NCI-H2227 treated with DMSO at 0.1 percent for 48 hours (cell line): ENCODE results near the gene CTDSPL.

ENCODE experiments used
- DNase-seq: peaks from one replicate; lab custom pipeline; 2025; lab: John Stamatoyannopoulos, UW

CTDSPL gene

GRCh38 chr3:38002940-38003339 is 141.3 kb downstream of the CTDSPL start:
- DNase-seq, result no peak

- no peak for DNase-seq
Measured at GRCh38 chr3:38003371-38003816, 141.7 kb downstream of the CTDSPL start.

DNA sequence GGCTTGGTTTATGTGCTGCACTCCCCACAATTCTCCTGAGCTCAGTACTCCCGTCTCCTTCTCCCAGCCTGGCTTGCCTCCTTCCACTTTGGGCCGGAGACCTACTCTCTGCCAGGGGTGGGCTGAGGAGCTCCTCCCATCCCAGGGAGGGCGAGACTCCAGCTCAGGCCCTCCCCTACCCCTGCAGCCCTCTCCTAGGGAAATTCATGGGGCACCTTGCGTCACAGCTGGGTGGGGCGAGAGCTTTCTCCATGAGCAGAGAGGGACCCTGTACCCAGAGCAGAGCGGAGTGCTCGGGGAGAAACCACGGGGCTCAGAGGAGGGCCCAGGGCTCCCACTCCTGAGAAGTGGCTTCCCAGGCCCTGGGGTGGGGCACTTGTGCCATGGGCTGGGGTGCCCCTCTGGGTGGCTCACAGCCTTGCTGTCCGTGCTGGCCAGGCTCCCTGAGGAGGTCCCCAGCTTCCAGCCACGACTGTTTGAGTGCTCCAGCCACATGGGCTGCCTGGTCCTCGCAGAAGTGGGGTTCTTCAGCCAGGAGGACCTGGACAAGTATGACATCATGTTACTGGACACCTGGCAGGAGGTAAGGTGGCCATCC is 142.2 kb downstream of the CTDSPL start:
- DNase-seq, result no peak

DNA sequence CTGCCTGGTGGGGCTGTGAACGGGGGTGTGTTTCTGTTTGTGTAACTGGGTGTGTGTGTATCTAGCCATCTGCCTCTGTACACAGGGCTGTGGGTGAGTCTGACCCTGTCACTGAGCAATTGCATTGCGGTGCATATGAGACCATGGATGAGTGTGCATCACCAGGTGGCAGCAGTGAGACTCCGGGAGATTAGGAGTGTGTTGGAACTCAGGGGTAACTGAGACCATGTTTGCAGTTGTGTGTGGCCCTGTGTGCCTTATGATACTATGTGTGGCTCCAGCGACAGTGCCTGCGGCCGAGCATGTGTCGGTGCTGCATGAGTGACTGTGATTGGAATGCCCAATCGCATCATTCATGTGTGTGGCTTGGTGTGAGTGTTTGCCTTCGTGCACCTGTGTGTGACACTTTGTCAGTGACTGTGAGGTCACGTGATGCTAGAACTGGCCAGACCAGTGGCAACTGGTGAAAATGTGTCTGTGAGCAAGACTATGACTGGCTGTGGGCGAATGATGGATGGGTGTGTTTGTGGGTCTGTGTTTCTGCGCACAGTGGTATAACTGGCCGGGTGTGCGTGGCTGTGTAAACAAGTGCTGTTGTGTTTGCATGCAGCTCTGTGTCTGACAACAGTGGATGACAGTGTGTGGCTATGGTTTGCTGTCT is 142.9 kb downstream of the CTDSPL start:
- peak; percentile 1 for DNase-seq

GRCh38 chr3:38005076-38006020 is 143.7 kb downstream of the CTDSPL start:
- DNase-seq, result no peak

DNA sequence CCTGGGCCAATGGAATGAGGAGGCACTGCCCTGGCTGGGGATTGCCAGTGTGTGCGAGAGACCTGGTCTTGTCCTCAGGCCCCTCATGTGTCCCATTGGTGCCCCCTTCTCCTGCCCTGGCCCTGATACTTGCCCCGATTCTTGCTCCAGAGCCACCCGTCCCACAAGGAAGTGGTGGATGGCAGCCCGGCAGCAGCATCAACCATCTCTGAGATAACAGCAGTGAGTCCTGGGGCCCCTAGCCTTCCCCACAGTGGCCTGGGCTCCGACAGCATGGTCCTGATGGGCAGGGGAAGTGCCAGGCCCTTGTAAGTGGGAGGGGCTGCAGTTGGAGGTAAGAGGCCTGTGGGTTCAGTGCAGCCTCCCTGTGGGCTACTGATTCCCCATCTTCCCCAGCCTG is 144.4 kb downstream of the CTDSPL start:
- DNase-seq, result no peak

DNA sequence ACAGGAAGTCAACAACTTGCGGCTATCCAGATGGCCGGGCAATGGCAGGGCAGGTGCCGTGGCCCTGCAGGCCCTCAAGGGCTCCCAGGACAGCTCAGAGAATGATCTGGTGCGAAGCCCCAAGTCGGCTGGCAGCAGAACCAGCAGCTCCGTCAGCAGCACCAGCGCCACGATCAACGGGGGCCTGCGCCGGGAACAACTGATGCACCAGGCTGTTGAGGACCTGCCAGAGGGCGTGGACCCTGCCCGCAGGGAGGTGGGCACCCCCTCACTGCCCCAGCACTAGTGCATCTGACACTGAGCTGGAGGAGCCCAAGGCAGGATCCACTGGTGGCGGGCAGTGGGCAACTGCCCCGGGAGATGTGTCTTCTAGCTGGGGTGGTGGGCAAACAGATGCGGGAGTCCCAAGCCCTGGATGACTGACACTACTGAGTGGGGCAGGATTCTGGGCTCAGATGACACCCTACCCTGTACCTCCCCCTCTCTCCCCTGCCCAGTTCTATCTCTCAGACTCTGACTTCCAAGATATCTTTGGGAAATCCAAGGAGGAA is 144.8 kb downstream of the CTDSPL start:
- no peak for DNase-seq

DNA sequence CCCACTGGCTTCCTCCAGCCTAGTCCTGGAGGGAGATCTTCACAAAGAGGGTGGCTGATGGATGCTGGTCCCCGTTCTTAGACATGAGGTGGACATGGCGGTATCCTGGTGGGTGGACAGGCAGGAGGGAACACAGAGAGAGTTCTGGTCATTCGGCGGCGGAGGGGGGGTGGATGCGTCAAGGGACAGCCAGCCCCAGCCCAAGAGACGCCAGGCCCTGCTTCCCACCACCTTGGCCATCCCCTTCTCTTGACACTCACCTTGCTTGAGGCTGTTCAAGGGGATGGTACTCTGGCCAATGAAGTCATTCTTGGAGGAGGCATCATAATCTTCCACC is 146.0 kb downstream of the CTDSPL start:
- no peak for DNase-seq

DNA sequence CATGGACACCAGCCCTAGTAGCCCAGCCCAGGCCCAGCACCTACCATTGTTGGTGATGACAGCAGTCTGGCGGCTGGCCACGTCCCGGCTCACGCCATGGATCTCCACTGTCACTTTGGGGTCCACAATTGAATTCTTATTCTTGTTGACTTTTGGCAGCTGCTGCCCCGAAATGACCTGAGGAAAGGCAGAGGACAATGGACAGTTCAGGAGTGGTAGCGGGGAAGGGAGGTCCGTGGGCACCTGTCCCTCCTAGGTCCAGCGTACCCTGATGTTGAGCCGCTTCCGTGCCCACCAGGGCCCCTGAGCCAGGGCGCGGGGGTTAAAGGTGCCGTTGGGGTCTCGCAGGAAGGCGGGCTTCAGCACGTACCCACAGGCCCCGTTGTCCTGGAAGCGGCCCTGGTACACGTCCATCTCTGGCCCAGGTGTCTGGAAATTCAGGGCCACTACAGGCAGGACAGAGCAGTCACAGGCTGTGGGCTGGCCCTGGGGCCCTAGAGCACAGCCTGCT is 146.6 kb downstream of the CTDSPL start:
- DNase-seq, result no peak

DNA sequence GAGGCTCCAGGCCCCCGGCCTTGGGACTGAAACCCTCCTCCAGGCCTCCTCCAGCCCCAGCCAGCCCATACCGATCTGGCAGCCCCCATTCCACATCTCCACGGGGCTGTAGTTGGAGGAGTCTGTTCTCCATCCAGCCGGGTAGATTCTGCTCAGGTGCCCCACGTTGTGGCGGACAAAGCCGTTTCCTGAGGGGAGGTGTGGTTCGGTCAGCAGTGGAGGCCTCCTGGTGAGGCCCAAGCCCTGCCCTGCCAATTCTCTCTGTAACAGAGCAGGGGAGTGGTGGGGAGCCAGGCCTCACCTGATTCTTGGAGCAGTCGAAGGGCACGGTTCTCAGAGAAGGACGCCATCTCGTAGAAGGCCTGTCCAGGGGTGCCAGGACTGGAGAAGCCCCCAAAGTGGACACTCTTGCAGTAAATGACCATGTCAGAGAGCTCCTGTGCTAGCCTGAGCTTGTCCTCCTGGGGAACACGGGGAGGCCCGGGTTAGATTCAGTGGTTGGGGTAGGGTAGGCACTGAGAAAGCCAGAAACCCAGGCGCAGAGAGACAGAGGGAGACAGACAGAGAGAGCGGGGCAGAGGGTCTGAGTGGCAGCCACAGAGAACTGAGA is 147.4 kb downstream of the CTDSPL start:
- DNase-seq, result no peak

- no peak for DNase-seq
Measured at GRCh38 chr3:38009807-38010591, 148.3 kb downstream of the CTDSPL start.

DNA sequence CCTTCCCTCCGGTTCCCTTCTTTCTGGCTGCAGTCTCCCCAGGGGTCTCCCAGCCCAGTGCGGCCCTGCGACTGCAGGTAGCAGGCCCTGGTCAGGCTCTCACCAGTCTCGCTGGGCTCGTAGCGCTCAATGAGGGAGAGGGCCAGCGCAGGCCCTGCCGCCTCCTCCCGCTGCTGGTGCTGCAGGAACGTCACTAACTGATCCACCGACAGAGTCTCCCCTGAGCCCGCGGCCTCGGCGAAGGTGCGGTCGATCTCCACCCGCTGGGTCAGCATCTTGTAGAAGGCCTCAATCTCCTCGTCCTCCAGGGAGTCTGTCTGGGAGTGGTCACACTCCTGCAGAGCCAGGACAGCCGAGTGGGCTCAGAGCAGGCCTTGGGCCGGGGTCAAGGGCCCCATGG is 149.4 kb downstream of the CTDSPL start:
- no peak for DNase-seq

DNA sequence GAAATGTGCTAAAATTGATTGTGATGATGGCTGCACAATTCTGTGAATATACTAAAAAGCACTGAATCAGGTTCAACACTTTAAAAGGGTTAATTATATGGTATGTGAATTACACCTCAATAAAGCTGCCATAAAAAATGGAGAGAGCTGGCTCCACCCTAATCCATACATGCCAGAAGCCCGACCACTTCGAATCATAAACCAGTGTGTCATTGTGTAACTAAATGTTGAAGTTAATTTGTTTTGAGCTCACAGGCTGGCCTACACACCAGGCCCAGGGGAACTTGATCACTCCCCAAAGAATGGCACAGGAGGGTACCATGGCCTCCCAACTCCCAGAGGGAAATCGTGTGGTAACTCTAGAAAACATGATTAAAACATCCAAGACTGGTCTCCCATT is 153.8 kb downstream of the CTDSPL start:
- DNase-seq, result no peak

DNA sequence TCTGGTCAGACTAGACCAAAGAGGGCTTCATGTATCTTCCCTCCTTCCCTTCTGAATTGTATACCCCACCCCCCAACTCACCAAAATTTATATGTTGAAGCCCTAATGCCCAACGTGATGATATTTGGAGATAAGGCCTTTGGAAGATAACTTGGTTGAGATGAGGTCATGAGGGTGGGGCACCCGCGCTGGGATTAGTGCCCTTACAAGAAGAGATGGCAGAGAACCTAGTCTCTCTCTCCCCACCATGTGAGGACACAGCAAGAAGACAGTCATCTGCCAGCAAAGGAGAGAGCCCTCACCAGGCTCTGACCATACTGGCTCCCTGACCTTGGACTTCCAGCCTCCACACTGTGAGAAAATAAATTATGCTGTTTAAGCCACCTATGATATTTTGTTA is 154.3 kb downstream of the CTDSPL start:
- DNase-seq, result no peak

- DNase-seq, result no peak
Measured at GRCh38 chr3:38016410-38016809, 154.7 kb downstream of the CTDSPL start.

DNA sequence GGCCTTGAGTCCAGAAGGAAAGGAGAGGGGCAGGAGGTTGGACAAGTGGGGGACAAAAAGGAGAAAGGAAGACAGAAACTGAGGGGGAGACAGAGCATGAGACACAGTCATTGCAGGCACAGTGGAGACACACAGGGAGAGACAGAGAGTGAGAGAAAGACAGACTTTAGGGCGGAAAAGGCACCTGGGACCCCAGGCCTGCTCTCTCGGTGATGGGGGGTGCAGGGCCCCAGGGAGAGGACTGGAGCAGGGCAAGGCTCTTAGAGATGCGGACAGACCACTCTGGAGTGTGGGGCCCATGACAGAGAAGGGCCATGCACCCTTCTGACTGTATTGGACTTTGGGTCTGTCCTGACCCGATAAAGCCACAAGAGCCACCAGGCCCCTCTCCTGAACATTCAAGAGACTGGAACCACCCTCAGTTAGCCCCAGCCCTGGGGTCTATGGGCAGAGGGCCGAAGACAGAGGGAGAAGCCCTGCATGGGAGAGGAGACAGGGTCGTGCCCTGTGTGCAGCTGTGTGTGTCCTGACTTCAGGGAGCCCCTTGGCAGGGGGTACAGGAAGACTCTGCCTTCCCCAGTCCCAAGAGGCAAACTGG is 155.3 kb downstream of the CTDSPL start:
- no peak for DNase-seq

DNA sequence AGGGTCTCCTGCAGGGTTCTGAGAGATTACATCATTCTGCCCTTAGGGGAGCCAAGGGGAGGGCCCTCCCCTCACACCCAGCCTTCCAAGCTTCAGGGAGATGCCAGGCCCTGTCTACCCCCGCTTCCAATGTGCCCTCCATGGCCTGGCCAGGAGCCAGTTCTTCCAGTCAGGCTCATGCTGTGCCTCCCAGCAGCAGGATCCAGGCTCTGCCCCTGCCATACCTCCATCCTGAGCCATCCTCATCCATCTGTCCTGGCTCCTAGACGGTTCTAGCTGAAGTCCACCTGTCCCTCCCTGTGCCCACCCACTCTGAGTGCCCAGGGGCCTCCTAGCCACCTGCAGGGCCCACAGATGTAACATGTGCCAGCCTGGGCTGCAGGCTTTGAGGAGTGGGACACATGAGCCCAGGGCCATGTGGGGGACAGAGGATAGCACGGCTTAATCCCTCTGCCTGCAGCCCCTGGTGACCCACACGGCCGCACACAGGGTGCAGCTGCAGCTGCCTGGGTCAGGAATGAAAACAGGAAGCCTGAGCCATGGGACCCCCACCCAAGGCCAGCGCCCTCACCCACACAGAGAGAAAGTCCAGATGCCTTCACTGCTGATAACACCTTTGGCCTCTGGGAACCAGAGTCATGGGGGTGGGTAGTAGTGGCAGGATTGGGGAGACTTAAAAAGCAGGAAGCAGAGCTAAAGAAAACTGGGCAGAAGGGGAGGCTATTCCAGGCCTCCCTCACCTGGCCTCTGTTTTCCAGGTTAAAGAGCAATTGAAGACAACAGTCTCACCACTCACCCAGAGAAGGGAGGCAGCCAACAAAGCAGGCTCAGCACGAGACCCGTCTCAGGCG is 156.0 kb downstream of the CTDSPL start:
- DNase-seq, result no peak

GRCh38 chr3:38018296-38019266 is 156.9 kb downstream of the CTDSPL start:
- no peak for DNase-seq
